HepG2 (cell line): ENCODE measurements around the gene YWHAB. TPM values are rescaled to one million over a fixed set of nuclear protein-coding genes. Genes with fewer than 3 reads are reported as not detected.

Experiments
- ATAC-seq: fragments of 200-7000 bp; cut with Tn5 transposase; 3 replicates; pipeline ENCODE4 v1.9.1; 2020; ENCODE audit warnings: mild to moderate bottlenecking, moderate library complexity
- BruUV-seq: library from RNA; stranded (reverse); fragments of 400-500 nt; replicated peaks from 2 replicates; lab custom pipeline; 2021; lab: Mats Ljungman, UMichigan
- CTCF ChIA-PET: fragments of 300-600 bp; formaldehyde crosslinking; extraction: SDS; loops from one replicate; lab custom pipeline; 2021; ENCODE audit warnings: low total read pairs, inconsistent platforms, low intra/inter-chr PET ratio; lab: Yijun Ruan, JAX
- POLR2A ChIA-PET: fragments of 350-600 bp; sonication (Branson Sonifier 250); formaldehyde crosslinking; loops from one replicate; lab custom pipeline; 2020; ENCODE audit warnings: antibody characterized with exemption, inconsistent platforms; lab: Yijun Ruan, JAX
- DNase-seq: peaks from one replicate; pipeline ENCODE4 v3.0.0-alpha.2; 2015; ENCODE audit warnings: low spot score
- FAIRE-seq: peaks from 3 replicates; lab custom pipeline; 2011; peaks lifted over from hg19 to GRCh38; lab: Jason Lieb, UNC
- H2AFZ ChIP-seq: one replicate; pipeline ENCODE4 v1.6.1; 2011; ENCODE audit warnings: low read length, inconsistent platforms
- H3K27ac ChIP-seq: fragments of 300-600 bp; 3 replicates; pipeline ENCODE4 v1.8.0; 2011; ENCODE audit warnings: mixed run types, mild to moderate bottlenecking, mixed read lengths, low read length, inconsistent platforms; ENCODE audit not compliant: insufficient read depth; ENCODE audit errors: extremely low read length
- H3K27me3 ChIP-seq, 2 experiments: fragments of 200-600 bp in 1 of 2; 2 replicates in 1 of 2; 3 replicates in 1 of 2; pipeline versions ENCODE4 v1.6.0 to v1.8.0; 2011; ENCODE audit warnings: low read length in 2 of 2, mild to moderate bottlenecking in 2 of 2, moderate library complexity in 2 of 2, inconsistent platforms in 1 of 2; ENCODE audit not compliant: insufficient read depth in 2 of 2, control insufficient read depth in 1 of 2
- H3K36me3 ChIP-seq, 2 experiments: fragments of 200-600 bp in 1 of 2; replicated peaks in 1 of 2; 2 replicates in 1 of 2; 3 replicates in 1 of 2; pipeline versions ENCODE4 v1.5.1 to v1.8.0; 2011; ENCODE audit warnings: low read length in 2 of 2, inconsistent platforms in 1 of 2; ENCODE audit not compliant: insufficient read depth in 2 of 2, control insufficient read depth in 1 of 2
- H3K4me1 ChIP-seq: 2 replicates; pipeline ENCODE4 v1.5.1; 2012; ENCODE audit warnings: low read length, inconsistent platforms; ENCODE audit not compliant: insufficient read depth
- H3K4me2 ChIP-seq: 2 replicates; pipeline ENCODE4 v1.6.0; 2011; ENCODE audit warnings: low read depth, low read length, inconsistent platforms
- H3K4me3 ChIP-seq, 3 experiments: fragments of 200-600 bp in 1 of 3; sonication (generic), shearing (Covaris generic) in 1 of 3; replicated peaks in 1 of 3; 2 replicates each; pipeline ENCODE4 v1.5.1; 2011 to 2016; ENCODE audit warnings: low read length in 3 of 3, inconsistent platforms in 2 of 3, low read depth in 2 of 3, mild to moderate bottlenecking in 2 of 3, control low read depth in 1 of 3, mixed read lengths in 1 of 3; ENCODE audit not compliant: insufficient read depth in 1 of 3
- H3K79me2 ChIP-seq: one replicate; pipeline ENCODE4 v1.6.1; 2011; ENCODE audit warnings: low read length, inconsistent platforms; ENCODE audit not compliant: insufficient read depth
- H3K9ac ChIP-seq: 2 replicates; pipeline ENCODE4 v1.6.0; 2011; ENCODE audit warnings: mild to moderate bottlenecking, low read depth, low read length, inconsistent platforms; ENCODE audit not compliant: insufficient read depth
- H3K9me3 ChIP-seq: 2 replicates; pipeline ENCODE4 v1.5.1; 2012; ENCODE audit warnings: mild to moderate bottlenecking, low read length
- H4K20me1 ChIP-seq: 2 replicates; pipeline ENCODE4 v1.6.0; 2011; ENCODE audit warnings: inconsistent platforms, mild to moderate bottlenecking, low read length, moderate library complexity; ENCODE audit not compliant: insufficient read depth
- AKNA ChIP-seq: sonication (generic); formaldehyde crosslinking; IDR thresholded peaks from 2 replicates; pipeline ENCODE4 v1.4.0; 2020; ENCODE audit warnings: missing genetic modification reagents, borderline replicate concordance
- KLF16 ChIP-seq, 2 experiments: sonication (generic) in 1 of 2; formaldehyde crosslinking in 1 of 2; IDR thresholded peaks; 2 replicates each; pipeline versions ENCODE4 v1.6.1 to v1.8.0; 2016 to 2023; ENCODE audit warnings: missing genetic modification reagents in 2 of 2, missing compliant biosample characterization in 1 of 2
- PHF20 ChIP-seq: sonication (generic); formaldehyde crosslinking; IDR thresholded peaks from 2 replicates; pipeline ENCODE4 v1.5.0; 2020; ENCODE audit warnings: mild to moderate bottlenecking, missing genetic modification reagents
- SP140L ChIP-seq: sonication (generic); formaldehyde crosslinking; IDR thresholded peaks from 2 replicates; pipeline ENCODE4 v1.4.0; 2020; ENCODE audit warnings: missing genetic modification reagents, borderline replicate concordance
- ZSCAN31 ChIP-seq: sonication (generic); formaldehyde crosslinking; IDR thresholded peaks from 2 replicates; pipeline ENCODE4 v1.5.0; 2020; ENCODE audit warnings: low read depth, mild to moderate bottlenecking, missing genetic modification reagents
- WGBS: methylation state at CpG from one replicate; pipeline ENCODE4 v1.1.6; 2017; ENCODE audit warnings: low lambda C conversion rate; 5-methylcytosine and 5-hydroxymethylcytosine counted together
- in situ Hi-C: cut with HindIII; loops from 2 replicates; pipeline ENCODE4 v1.10.0; 2017; ENCODE audit warnings: low pct_unique_long_range_greater_than_20kb; ENCODE audit not compliant: extremely low pct_ligation_motif_present
- intact Hi-C: fragments of 100-400 bp; cut with micrococcal nuclease; formaldehyde crosslinking; loops from one replicate; pipeline ENCODE4 v1.10.0; 2022; ENCODE audit not compliant: unreplicated experiment
- polyA plus RNA-seq, 8 experiments: library from polyadenylated mRNA; depleted of rRNA in 3 of 8; stranded (reverse) in 7 of 8; unstranded in 1 of 8; fragments of >200 nt; fragmentation: Illumina TruSeq in 4 of 8; extraction: Trizol in 4 of 8; gene quantifications; 2 replicates each; pipeline versions ENCODE4 v1.2.1 to v1.2.3, GENCODE V29; 2011 to 2016; ENCODE audit warnings: low read depth in 4 of 8, missing spikeins in 1 of 8, mixed read lengths in 1 of 8; ENCODE audit not compliant: insufficient read depth in 1 of 8
- total RNA-seq, 5 experiments: library from RNA; depleted of rRNA; stranded (reverse); fragments of >200 nt; fragmentation: Illumina TruSeq; extraction: Trizol; gene quantifications; 2 replicates each; pipeline ENCODE4 v1.2.3, GENCODE V29; 2016; ENCODE audit warnings: low read depth in 1 of 5
- TF ChIP-seq, protein P1 (sequence below): fragments of 450-650 bp; IDR thresholded peaks from 2 replicates; pipeline ENCODE4 v1.6.1; 2016
- TF ChIP-seq, protein P2 (sequence below): sonication (generic); formaldehyde crosslinking; IDR thresholded peaks from 2 replicates; pipeline ENCODE4 v1.4.0; 2020; ENCODE audit warnings: missing genetic modification reagents

YWHAB gene
- total and polyA plus RNA-seq, 2 of the 13 experiments (the other 11 are each of a cell fraction or from before 2014, with no cell fraction given): 77.2 to 121 TPM

DNA sequence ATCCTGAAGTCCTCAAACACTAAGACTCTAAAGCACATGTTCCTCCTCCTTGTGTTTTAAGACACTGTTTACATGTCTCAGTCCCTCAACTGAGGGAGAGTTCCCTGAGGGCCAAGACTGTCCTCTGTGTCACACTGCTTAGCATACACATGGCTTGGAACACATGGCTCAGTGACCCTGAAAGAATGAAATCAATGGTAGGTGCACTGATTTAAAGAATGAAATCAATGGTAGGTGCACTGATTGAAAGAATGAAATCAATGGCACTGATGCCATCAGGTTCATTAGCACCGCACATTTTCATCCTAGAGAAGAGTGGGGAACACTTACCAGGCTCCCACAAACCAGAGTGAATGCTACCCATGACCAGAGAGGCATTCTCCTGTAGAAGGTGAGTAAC lies 64.9 kb downstream of the YWHAB start:
- ChIA-PET POLR2A (interaction anchor here (2.6 to 7.2 kb wide), 2 partner anchors 9 to 11 kb away, joined by 14 to 51 read pairs; partner anchors contain the start of gene TOMM34), CTCF (no interaction called here)
- Histone ChIP-seq H3K79me2 (no peaks in the 10 kb centered on the region), H3K4me1 (peaks cover 9% of the 10 kb centered on the region), H4K20me1 (no peaks in the 10 kb centered on the region), H2AFZ (no peak overlapping the region), H3K9me3 (no peaks in the 10 kb centered on the region), H3K36me3 (peaks cover 65 to 95% of the 10 kb centered on the region in 2 experiments), H3K4me2 (no peak overlapping the region), H3K27me3 (no peaks in the 10 kb centered on the region), H3K9ac (no peak overlapping the region), H3K4me3 (no peak overlapping the region), H3K27ac (no peak overlapping the region)
- WGBS: 96% methylated on average over 1 of the region's 1 CpG
- TF ChIP-seq PHF20 (CRISPR knock-in tag) (no peak), KLF16 (CRISPR knock-in tag; IDR thresholded peaks at IDR 0.05) (no peak), AKNA (CRISPR knock-in tag) (no peak), SP140L (CRISPR knock-in tag) (no peak), ZSCAN31 (CRISPR knock-in tag) (no peak)
- TF ChIP-seq, protein P1, sequence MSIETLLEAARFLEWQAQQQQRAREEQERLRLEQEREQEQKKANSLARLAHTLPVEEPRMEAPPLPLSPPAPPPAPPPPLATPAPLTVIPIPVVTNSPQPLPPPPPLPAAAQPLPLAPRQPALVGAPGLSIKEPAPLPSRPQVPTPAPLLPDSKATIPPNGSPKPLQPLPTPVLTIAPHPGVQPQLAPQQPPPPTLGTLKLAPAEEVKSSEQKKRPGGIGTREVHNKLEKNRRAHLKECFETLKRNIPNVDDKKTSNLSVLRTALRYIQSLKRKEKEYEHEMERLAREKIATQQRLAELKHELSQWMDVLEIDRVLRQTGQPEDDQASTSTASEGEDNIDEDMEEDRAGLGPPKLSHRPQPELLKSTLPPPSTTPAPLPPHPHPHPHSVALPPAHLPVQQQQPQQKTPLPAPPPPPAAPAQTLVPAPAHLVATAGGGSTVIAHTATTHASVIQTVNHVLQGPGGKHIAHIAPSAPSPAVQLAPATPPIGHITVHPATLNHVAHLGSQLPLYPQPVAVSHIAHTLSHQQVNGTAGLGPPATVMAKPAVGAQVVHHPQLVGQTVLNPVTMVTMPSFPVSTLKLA: peak; percentile 41; the same call in 1 of the 2 replicates
- TF ChIP-seq, protein P2, sequence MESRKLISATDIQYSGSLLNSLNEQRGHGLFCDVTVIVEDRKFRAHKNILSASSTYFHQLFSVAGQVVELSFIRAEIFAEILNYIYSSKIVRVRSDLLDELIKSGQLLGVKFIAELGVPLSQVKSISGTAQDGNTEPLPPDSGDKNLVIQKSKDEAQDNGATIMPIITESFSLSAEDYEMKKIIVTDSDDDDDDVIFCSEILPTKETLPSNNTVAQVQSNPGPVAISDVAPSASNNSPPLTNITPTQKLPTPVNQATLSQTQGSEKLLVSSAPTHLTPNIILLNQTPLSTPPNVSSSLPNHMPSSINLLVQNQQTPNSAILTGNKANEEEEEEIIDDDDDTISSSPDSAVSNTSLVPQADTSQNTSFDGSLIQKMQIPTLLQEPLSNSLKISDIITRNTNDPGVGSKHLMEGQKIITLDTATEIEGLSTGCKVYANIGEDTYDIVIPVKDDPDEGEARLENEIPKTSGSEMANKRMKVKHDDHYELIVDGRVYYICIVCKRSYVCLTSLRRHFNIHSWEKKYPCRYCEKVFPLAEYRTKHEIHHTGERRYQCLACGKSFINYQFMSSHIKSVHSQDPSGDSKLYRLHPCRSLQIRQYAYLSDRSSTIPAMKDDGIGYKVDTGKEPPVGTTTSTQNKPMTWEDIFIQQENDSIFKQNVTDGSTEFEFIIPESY (CRISPR knock-in tag): no peak
- in situ Hi-C loops (no loop called here), intact Hi-C loops (no loop called here)
- FAIRE-seq: no peak
- DNase-seq: no peak
- BruUV-seq: no TSS peak
- ATAC-seq: no peak
